AG04449 (cell line): ENCODE data around the gene MBNL3.
A peak's percentile ranks its signal among the peaks of the same experiment; 100 is the strongest.

Source experiments
- CTCF ChIA-PET: fragments of 350-600 bp; formaldehyde crosslinking; extraction: SDS; loops from one replicate; lab custom pipeline; 2021; ENCODE audit warnings: antibody characterized with exemption; lab: Yijun Ruan, JAX
- POLR2A ChIA-PET: fragments of 400-600, 350-600 bp; formaldehyde crosslinking; extraction: SDS; loops from one replicate; lab custom pipeline; 2020; ENCODE audit warnings: antibody characterized with exemption, inconsistent platforms; lab: Yijun Ruan, JAX
- DNase-seq: peaks from one replicate; pipeline ENCODE4 v3.0.0-alpha.2; 2010; ENCODE audit warnings: low read depth, low spot score
- H3K4me3 ChIP-seq: 2 replicates; pipeline ENCODE4 v1.5.1; 2011; ENCODE audit warnings: low read depth, mild to moderate bottlenecking, control low read depth, low read length
- TF ChIP-seq, protein P1 (sequence below): IDR thresholded peaks from one replicate; pipeline ENCODE4 v1.5.1; 2011; ENCODE audit warnings: mild to moderate bottlenecking, moderate library complexity, low read length, control low read depth, inconsistent platforms; ENCODE audit not compliant: insufficient read depth; ENCODE audit errors: missing control alignments

The MBNL3 gene, protein sequence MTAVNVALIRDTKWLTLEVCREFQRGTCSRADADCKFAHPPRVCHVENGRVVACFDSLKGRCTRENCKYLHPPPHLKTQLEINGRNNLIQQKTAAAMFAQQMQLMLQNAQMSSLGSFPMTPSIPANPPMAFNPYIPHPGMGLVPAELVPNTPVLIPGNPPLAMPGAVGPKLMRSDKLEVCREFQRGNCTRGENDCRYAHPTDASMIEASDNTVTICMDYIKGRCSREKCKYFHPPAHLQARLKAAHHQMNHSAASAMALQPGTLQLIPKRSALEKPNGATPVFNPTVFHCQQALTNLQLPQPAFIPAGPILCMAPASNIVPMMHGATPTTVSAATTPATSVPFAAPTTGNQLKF

DNA sequence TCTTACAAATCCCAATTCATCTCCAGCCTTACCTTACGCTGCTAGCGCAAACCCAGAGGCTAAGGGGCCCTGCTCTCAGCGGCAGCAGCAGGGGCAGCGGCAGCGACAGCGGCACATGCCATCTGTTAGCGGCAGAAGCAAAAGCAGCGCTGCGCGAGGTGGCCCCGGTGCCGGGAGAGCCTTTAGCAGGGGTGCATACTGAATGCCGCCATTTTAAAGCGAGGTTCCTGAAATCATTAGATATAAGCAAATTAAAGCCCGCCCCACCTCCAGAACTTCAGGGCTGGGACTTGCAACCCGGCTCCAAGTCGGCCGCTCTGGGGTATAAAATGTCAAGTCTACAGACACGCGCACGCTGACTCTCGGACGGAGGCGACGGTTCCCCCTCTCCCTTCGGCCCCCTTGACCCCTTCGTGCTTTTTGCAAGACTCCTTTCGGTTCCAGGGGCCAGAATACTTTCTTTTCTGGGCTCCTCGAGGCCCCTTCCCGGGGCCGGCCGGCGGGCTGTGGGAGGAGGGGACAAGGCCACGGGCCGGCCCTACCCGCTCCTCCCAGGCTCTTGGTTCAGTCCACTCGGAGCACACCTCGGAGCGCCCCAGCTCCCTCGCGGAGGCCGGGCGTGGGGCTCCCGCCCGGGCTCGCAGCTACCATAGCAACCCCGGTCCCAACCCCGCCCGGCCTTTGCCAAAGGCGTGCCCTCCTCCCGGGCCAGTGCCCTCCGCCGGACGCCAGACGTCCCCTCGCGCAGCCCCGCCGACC, at the start of gene MBNL3:
TSS of gene MBNL3 (minus strand) at position 220 of the 759 bp plus-strand sequence. CDS start 49,427 bp downstream, outside the sequence.
- H3K4me3 ChIP-seq = peak within 1 kb of the TSS; percentile 61
- POLR2A ChIA-PET = no interaction called here
- TF ChIP-seq, protein P1, sequence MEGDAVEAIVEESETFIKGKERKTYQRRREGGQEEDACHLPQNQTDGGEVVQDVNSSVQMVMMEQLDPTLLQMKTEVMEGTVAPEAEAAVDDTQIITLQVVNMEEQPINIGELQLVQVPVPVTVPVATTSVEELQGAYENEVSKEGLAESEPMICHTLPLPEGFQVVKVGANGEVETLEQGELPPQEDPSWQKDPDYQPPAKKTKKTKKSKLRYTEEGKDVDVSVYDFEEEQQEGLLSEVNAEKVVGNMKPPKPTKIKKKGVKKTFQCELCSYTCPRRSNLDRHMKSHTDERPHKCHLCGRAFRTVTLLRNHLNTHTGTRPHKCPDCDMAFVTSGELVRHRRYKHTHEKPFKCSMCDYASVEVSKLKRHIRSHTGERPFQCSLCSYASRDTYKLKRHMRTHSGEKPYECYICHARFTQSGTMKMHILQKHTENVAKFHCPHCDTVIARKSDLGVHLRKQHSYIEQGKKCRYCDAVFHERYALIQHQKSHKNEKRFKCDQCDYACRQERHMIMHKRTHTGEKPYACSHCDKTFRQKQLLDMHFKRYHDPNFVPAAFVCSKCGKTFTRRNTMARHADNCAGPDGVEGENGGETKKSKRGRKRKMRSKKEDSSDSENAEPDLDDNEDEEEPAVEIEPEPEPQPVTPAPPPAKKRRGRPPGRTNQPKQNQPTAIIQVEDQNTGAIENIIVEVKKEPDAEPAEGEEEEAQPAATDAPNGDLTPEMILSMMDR = no peak
- no peak for DNase-seq
- CTCF ChIA-PET = no interaction called here

DNA sequence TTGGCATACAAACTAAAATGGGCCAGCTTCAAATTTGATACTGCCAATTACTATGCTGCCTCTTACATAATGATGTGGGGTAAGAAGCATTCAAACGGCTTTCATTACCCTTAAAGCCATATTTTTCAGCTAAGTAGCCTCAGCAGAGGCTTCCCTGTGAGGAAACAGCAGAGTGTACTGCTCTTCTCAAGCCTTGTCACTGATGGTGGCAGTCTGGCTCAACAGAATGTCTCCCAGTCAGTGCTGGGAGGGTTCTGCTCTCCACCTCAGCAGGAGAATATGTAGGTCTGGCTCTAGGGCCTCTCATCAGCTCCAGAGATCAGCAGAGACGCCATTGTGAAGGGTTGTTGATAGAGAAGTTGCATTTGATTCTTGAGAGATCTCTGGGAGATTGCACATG, 44.6 kb upstream of the MBNL3 start:
- CTCF ChIA-PET = no interaction called here

DNA sequence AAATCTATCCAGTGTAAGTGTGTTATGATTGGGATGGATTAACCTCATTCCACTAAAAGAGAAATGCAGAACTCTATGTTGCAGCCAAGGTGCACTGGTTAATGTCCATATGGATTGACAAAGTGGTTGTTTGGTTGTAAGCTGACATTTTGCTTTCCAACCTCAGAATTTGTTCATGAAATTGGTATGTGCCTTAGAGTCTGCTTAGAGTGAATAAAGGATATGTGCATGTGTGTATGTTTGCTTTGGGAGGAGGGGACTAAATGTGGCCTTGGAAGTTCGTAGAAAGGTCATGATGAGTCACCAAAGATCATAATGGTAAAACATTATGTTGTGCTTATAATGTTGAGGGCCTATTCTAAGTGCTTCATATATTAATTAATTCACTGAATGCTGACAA, 44.1 kb upstream of the MBNL3 start:
- CTCF ChIA-PET = no interaction called here
- TF ChIP-seq, protein P1 = no peak
- H3K4me3 ChIP-seq = no peak overlapping the region
- POLR2A ChIA-PET = no interaction called here
- no peak for DNase-seq

More for the DNA sequence above, 44.6 kb upstream of the MBNL3 start:
- POLR2A ChIA-PET = no interaction called here
- H3K4me3 ChIP-seq = no peak overlapping the region
- TF ChIP-seq, protein P1 = no peak
- no peak for DNase-seq

- no peak for DNase-seq
- ChIA-PET CTCF (no interaction called here), POLR2A (no interaction called here)
- H3K4me3 ChIP-seq = no peak overlapping the region
- TF ChIP-seq, protein P1 = no peak
Observed at GRCh38 chrX:132532097-132532496, 43.3 kb upstream of the MBNL3 start.

- TF ChIP-seq, protein P1 = no peak
- no peak for DNase-seq
- ChIA-PET POLR2A (no interaction called here), CTCF (no interaction called here)
- H3K4me3 ChIP-seq = no peak overlapping the region
Observed at GRCh38 chrX:132520792-132521191, 32.0 kb upstream of the MBNL3 start.

- ChIA-PET POLR2A (no interaction called here), CTCF (no interaction called here)
- no peak overlapping the region for H3K4me3 ChIP-seq
- no peak for DNase-seq
- TF ChIP-seq, protein P1 = no peak
Observed at GRCh38 chrX:132520213-132520612, 31.4 kb upstream of the MBNL3 start.
